Activated naive CD4-positive, alpha-beta T cell treated with anti-CD3 and anti-CD28 coated beads, Interleukin-2, amount 10 ng/mL, durations not matched to agents 7 days and 5 days (primary cell): Measurements from ENCODE around the gene METRNL.

ENCODE experiments used
- CTCF ChIA-PET: fragments of 350-600 bp; sonication (Branson Sonifier 250); formaldehyde crosslinking; loops from one replicate; lab custom pipeline; 2021; ENCODE audit warnings: antibody characterized with exemption; lab: Charles Lee
- DNase-seq: peaks from one replicate; pipeline ENCODE4 v3.0.0-alpha.2; 2020
- H3K27ac Mint-ChIP-seq: one replicate; pipeline ENCODE4 v1.8.0; 2021; ENCODE audit warnings: mild to moderate bottlenecking, moderate library complexity, mixed read lengths
- H3K27me3 Mint-ChIP-seq: one replicate; pipeline ENCODE4 v1.8.0; 2021; ENCODE audit warnings: mild to moderate bottlenecking, mixed read lengths
- H3K36me3 Mint-ChIP-seq: one replicate; pipeline ENCODE4 v1.8.0; 2021; ENCODE audit warnings: mixed read lengths
- H3K4me1 Mint-ChIP-seq: one replicate; pipeline ENCODE4 v1.8.0; 2021; ENCODE audit warnings: mixed read lengths
- H3K4me3 Mint-ChIP-seq: one replicate; pipeline ENCODE4 v1.8.0; 2021; ENCODE audit warnings: mild to moderate bottlenecking, moderate library complexity, mixed read lengths
- H3K9me3 Mint-ChIP-seq: one replicate; pipeline ENCODE4 v1.8.0; 2021; ENCODE audit warnings: mixed read lengths

Gene METRNL

DNA sequence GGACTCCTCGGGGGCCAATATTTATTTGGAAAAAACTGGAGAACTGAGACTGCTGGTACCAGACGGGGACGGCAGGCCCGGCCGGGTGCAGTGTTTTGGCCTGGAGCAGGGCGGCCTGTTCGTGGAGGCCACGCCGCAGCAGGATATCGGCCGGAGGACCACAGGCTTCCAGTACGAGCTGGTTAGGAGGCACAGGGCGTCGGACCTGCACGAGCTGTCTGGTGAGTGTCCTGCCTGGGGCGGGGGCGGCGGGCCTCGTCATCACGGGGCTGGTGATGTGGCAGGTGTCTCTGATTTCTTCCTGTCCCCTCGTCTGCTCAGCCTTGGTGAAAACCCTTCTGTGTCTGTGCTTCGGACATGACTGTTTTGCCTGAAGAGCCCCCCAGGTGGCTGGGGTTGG, 5.7 kb downstream of the METRNL start:
- Mint-ChIP-seq H3K9me3 (no peaks in the 10 kb centered on the region), H3K4me3 (no peak overlapping the region), H3K27me3 (peaks cover 48% of the 10 kb centered on the region), H3K4me1 (peaks cover 25% of the 10 kb centered on the region), H3K36me3 (no peaks in the 10 kb centered on the region), H3K27ac (no peak overlapping the region)
- DNase-seq: no peak
- CTCF ChIA-PET: no interaction called here

DNA sequence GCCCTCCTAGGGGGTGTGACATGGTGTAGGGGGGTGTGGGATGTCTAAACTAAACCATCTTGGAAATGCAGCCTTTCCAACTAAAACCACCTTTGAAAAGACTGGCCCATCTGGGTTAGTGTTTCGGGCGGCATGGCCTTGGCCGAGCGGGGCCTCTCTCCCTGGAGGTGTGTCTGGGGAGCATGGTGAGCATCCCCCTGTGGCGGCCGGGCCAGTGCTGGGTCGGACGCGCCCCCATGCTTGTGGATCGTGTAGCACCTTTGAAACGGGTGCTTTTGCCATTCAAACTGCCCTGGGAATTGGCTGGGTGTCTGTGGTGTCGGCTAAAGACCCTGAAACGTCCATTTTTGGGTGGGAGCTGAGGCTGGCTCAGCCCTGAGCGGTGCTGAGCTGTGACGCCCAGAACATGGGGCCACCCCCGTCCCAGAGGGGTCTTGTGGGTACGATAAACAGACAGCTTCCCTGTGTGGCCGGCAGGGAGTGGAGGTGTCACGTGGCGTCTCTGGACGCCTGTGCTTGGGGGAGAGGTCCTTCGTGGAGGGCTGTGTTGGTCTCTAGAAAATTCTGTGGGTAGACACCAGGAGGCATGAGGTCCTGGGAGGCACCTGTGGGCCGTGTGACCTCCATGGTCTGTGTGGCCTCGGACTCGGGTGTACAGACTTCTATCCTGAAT, 6.3 kb downstream of the METRNL start:
- no peaks in the 10 kb centered on the region for H3K9me3 Mint-ChIP-seq
- no peak overlapping the region for H3K27ac Mint-ChIP-seq
- CTCF ChIA-PET: no interaction called here
- no peaks in the 10 kb centered on the region for H3K36me3 Mint-ChIP-seq
- peaks cover 48% of the 10 kb centered on the region for H3K27me3 Mint-ChIP-seq
- no peak overlapping the region for H3K4me3 Mint-ChIP-seq
- peaks cover 25% of the 10 kb centered on the region for H3K4me1 Mint-ChIP-seq
- DNase-seq: no peak

DNA sequence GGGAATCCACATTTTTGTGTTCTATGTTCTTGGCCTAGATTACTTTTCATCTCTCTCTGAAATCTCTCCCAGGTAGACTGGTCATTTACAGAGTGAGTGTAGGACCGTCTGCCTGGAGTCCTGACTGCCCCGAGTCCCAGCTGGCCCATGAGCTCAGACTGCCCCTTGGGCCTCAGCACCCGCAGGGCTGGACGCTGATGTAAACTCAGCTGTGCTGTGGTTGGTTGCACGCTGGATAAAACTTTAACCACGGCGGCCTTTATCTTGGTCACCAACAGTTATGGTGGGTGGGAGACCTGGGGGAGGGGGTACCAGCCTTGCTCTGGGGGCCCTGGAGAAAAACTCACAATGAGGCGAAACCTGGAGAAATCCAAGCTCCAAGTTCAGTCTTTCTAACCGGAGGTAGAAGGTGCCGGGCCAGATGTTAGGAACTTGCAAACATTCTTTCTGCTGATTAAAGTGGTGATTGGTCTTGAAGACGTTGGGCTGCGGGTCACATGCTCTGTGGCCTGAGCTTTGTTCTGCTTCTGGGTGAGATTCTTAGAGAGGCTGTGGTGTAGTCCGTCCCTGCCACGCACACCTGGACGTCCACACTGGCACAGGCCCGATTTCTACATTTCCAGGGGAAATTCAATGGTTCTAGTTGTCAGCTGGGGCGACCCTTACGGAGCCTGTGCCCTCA, 6.9 kb downstream of the METRNL start:
- H3K27me3 Mint-ChIP-seq: peaks cover 44% of the 10 kb centered on the region
- H3K36me3 Mint-ChIP-seq: no peaks in the 10 kb centered on the region
- no peak overlapping the region for H3K27ac Mint-ChIP-seq
- H3K9me3 Mint-ChIP-seq: no peaks in the 10 kb centered on the region
- no peak overlapping the region for H3K4me3 Mint-ChIP-seq
- peaks cover 26% of the 10 kb centered on the region for H3K4me1 Mint-ChIP-seq
- CTCF ChIA-PET: no interaction called here
- no peak for DNase-seq

DNA sequence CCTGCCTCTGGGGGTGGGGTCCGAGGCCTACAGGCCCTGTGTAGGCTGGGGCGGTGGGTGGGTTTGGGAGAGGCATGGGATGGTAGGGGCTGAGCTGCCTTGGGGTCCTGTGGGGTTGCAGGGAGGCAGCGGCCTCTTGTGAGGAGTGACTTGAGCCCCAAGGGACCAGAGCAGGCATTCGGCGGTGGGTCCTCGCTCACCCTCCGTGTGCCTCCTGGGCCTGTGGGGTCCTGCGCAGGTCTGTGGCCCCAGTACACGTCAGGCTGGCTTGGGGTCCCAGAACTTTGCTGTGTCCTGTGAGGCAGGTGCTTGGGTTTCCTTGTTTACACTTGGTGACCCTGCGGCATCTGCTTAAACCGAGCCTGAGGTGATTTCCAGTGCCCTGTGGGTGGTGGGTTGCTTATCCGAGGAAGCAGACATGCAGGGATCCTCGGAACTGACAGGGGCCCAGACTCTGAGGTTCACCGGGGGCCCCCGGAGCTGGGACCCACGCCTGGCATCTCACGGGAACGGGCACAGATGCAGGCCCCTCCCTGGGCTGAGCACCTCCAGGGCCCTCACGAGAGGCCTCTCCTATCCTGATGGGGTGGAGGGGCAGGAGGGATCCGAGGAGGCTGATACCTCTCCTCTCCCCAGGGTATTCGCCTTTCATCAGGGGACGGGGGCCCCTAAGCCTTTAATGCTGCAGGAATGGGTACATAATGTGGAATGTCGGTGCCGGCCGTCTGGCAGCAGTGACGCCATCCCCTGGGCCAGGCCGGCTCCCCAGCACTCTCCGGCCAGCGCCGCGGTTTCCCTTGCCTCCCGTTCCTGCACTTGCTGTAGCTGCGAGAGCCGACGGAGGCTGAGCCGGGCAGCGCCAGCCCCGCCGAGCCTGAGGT, 7.7 kb downstream of the METRNL start:
- H3K27ac Mint-ChIP-seq: no peak overlapping the region
- H3K36me3 Mint-ChIP-seq: no peaks in the 10 kb centered on the region
- H3K27me3 Mint-ChIP-seq: peaks cover 36% of the 10 kb centered on the region
- no peak overlapping the region for H3K4me3 Mint-ChIP-seq
- DNase-seq: no peak
- CTCF ChIA-PET: no interaction called here
- H3K9me3 Mint-ChIP-seq: no peaks in the 10 kb centered on the region
- peaks cover 24% of the 10 kb centered on the region for H3K4me1 Mint-ChIP-seq

DNA sequence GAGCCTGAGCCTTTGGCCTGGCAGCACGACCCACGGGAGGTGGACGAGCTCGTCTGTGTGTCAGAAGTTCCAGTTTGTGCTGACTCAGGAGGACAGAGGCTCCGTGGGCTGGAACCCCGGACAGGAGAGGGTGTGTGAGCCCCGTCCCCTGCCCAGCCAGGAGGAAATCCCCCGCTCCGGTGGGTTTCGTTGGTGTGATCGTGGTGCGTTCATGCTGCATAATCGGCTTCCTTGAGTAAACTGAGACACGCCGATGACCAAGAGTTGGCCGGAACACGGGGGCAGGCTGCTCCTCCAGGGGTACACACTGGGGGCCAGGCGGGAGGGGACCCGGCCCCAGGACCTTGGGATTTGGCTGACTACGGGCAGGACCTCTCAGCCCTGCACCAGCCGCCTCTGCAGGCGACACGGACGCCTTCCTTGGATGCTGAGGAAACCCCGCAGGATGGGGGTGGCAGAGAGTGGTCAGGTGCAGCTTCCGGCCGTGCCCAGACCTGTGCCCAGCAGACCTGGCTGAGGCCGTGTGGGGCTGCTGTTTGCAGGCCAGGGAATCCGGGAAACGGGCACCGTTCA, 8.5 kb downstream of the METRNL start:
- CTCF ChIA-PET: no interaction called here
- H3K9me3 Mint-ChIP-seq: no peaks in the 10 kb centered on the region
- no peaks in the 10 kb centered on the region for H3K36me3 Mint-ChIP-seq
- H3K27ac Mint-ChIP-seq: no peak overlapping the region
- peaks cover 18% of the 10 kb centered on the region for H3K4me1 Mint-ChIP-seq
- DNase-seq: no peak
- no peak overlapping the region for H3K4me3 Mint-ChIP-seq
- peaks cover 28% of the 10 kb centered on the region for H3K27me3 Mint-ChIP-seq

DNA sequence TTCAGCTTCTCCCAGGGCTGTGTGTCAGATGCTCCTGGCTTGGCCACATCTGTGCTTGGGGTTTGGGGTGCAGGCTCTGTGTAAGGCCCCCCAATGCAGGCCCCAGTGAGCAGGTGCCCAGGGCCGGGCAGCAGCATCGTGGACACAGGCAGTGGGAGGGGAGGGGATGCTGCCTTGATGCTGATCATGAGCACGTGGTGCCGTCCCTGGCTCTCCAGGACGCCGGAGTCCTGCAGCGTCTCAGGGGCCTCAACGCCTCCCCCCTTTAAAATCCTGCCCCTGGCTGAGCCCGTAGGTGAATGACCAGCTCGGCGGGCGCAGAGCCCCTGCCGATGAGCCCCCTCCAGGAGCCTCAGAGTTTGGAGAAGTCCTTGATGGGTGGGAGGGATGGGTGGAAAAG, 9.0 kb downstream of the METRNL start:
- peaks cover 17% of the 10 kb centered on the region for H3K4me1 Mint-ChIP-seq
- no peaks in the 10 kb centered on the region for H3K36me3 Mint-ChIP-seq
- H3K9me3 Mint-ChIP-seq: no peaks in the 10 kb centered on the region
- DNase-seq: no peak
- H3K27me3 Mint-ChIP-seq: peaks cover 23% of the 10 kb centered on the region
- CTCF ChIA-PET: no interaction called here
- no peak overlapping the region for H3K27ac Mint-ChIP-seq
- H3K4me3 Mint-ChIP-seq: no peak overlapping the region

DNA sequence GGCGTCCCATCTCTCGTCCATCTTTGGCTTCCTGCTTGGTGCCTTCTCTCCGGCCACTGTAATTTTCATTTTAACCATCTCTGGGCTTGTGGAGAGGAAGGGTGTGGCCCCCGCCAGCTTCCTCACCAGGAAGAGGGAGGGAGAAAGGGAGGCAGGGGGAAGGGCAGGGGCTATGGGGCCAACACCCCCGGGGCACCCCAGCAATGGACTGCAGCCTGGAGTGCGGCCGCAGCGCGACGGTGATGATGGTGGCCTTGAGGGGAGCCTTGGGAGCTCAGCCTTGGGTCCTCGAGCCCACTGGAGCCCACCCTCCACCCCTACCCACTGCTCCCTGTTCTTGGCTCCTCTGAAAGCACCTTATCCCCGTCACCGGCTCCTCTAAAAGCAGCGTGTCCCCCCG, 9.5 kb downstream of the METRNL start:
- Mint-ChIP-seq H3K9me3 (no peaks in the 10 kb centered on the region), H3K4me3 (no peak overlapping the region), H3K27me3 (peaks cover 18% of the 10 kb centered on the region), H3K4me1 (peaks cover 12% of the 10 kb centered on the region), H3K36me3 (no peaks in the 10 kb centered on the region), H3K27ac (no peak overlapping the region)
- DNase-seq: no peak
- CTCF ChIA-PET: no interaction called here

DNA sequence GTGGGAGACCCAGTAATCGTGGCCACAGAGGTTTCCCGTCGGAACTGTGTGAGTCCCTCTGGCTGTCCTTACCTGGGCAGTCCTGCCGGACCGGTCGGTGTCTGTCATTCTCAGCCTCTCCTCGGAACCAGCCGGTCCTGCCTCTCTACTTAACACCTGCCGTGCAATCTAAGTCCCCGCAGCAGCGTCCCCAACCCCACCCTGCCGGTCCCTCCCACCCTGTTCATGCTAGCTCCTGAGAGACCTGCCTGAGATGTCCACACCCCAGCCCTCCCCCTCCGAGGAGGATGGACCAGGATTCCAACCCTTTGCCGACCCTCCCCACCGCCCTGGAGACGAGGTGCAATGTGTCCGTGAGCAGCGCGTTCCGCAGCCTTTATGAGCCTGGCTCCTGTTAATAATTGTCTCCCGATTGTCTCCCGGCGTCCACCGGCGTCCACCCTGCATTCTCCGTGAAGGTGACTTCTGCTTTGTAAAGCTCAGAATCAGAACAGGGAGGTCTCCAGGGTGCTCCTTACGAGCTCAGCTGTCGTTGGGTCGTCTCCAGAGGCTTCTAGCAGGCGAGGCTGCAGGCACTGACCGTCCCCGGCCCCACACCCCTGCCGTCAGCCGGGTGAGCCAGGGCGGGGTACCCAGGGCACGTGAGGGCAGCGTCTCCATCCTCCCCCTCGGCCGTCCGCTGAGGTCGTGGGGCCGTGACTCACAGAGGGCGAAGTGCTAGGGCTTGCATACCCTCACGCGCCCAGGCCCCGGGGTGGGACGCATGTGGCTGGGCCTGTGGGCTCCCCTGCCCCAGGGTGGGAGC, 10.1 kb downstream of the METRNL start:
- Mint-ChIP-seq H3K36me3 (no peaks in the 10 kb centered on the region), H3K4me3 (no peak overlapping the region), H3K27me3 (peaks cover 14% of the 10 kb centered on the region), H3K9me3 (no peaks in the 10 kb centered on the region), H3K27ac (no peak overlapping the region), H3K4me1 (peaks cover 9% of the 10 kb centered on the region)
- DNase-seq: no peak
- CTCF ChIA-PET: no interaction called here

DNA sequence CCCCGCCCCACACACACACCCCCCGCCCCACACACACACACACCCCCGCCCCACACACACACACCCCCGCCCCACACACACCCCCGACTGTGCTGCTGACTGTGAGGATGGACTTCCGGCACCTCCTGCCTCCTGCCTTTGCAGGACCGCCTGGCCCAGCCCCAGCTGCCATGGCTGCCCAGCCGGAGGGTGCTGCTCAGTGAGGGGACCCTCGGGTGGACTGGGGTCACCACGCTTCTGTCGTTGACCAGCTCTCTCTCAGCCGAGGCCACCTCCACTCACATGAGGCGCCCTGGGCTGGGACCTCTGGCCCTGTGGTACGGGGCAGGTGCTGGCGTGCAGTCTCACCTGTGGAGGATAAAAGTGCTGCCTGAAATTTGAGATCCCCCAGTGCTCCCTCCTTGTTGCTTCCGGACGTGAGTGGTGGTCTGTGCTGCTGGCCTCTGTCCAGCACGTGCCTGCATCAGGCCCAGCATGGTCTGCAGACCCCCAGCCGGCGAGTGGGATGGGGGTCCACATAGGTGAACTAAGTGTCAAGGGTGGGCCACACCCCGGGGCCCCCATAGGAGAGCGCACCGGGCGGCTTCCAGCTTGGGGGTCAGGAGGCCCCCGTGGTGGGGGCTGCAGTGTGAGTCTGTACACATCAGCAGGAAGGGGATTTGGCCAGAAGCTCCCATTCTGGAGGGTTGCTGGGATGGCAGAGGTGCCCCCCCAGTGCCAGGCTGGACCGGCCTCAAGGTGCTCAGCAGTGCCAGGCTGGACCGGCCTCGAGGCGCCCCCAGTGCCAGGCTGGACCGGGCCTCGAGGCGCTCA, 11.2 kb downstream of the METRNL start:
- Mint-ChIP-seq H3K9me3 (no peaks in the 10 kb centered on the region), H3K4me1 (peaks cover 6% of the 10 kb centered on the region), H3K27ac (no peak overlapping the region), H3K36me3 (no peaks in the 10 kb centered on the region), H3K4me3 (no peak overlapping the region), H3K27me3 (peaks cover 2% of the 10 kb centered on the region)
- DNase-seq: no peak
- CTCF ChIA-PET: no interaction called here

DNA sequence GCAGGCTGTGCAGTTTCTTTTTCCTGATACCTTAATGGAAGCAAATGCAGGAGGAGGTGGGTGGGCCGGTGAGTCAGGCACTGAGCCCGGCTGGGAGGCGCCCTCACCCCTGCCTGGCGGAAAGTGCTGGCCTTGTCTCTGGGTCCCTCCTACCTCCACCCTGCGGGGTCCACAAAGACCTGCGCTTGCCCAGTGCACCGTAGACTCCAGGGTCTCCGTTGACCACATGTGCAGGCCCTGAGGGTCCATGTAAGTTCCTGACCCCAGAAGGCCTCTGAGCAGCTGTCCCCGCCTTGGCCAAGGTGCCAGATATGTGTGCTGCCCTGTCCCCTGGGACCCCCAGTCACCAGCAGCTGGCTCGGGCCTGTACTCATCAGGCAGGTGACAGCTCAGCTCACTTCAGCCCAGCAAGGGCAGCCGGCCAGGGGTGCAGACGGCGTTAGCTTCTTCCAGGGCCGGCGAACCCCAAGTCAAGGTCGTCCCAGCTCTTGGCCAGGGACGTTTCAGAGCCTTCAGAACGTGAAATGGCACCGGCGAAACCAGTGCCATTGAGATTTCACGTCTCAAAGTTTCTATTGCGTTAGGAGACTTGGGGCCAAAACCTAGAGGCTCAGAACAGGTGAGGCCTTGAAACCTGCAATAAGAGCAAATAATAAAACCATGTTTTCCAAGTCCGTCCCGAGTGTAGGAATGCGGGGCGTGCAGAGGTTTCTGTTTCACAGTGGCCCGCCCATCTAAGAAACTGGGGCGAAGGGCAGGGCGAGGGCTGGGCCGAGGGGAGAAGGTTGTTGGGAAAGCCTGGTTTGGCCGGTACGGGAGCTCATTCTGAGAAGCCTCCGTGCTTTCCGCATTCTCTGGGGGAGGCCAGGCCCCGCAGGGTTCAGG, 12.1 kb downstream of the METRNL start:
- no peak for DNase-seq
- Mint-ChIP-seq H3K27me3 (no peaks in the 10 kb centered on the region), H3K4me1 (peaks cover 6% of the 10 kb centered on the region), H3K4me3 (no peak overlapping the region), H3K36me3 (no peaks in the 10 kb centered on the region), H3K27ac (no peak overlapping the region), H3K9me3 (no peaks in the 10 kb centered on the region)
- CTCF ChIA-PET: no interaction called here

DNA sequence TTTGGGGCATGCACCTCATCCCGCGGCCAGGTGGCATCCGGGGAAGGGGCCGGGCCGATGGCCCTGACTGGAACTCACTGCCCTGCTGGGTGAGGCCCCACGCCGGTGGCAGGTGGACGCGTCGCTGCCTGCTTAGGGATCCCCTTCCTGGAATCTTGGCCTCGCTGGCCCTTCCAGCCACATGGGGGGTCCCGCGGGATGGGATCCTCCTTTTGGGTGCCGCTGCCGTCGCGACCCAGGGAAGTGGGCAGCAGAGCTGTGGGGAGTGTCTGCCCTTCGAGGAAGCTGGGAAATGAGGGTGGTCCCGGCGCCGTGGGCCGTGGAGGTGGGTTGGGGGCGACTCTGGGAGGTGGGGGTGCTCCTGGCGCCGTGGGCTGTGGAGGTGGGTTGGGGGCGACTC, 12.8 kb downstream of the METRNL start:
- no peaks in the 10 kb centered on the region for H3K9me3 Mint-ChIP-seq
- H3K27ac Mint-ChIP-seq: no peak overlapping the region
- no peaks in the 10 kb centered on the region for H3K36me3 Mint-ChIP-seq
- peaks cover 5% of the 10 kb centered on the region for H3K27me3 Mint-ChIP-seq
- CTCF ChIA-PET: no interaction called here
- DNase-seq: no peak
- H3K4me3 Mint-ChIP-seq: no peak overlapping the region
- H3K4me1 Mint-ChIP-seq: peaks cover 6% of the 10 kb centered on the region

DNA sequence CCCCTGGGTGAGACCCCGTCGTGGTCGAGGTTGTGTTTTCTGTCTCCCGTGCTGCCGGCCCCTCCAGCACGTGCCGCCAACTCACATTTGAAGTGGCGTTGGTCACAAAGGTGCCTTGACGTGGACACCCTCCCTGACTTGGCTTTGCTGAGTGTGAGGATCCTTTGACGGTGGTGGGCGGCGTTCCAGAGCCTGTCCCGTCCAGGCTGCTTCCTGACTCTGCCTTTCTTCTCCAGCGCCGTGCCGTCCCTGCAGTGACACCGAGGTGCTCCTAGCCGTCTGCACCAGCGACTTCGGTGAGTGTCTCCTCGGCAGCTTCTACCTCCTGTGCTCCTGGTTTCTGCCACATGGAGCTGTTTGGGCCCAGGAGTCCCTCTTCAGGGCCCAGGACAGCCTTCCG, 13.5 kb downstream of the METRNL start:
- Mint-ChIP-seq H3K9me3 (no peaks in the 10 kb centered on the region), H3K27me3 (peaks cover 12% of the 10 kb centered on the region), H3K36me3 (no peaks in the 10 kb centered on the region), H3K27ac (no peak overlapping the region), H3K4me3 (no peak overlapping the region), H3K4me1 (peaks cover 6% of the 10 kb centered on the region)
- CTCF ChIA-PET: no interaction called here
- DNase-seq: no peak
